PC-3 (cell line): ENCODE data around the gene GPR12. TPM values are rescaled to one million over a fixed set of nuclear protein-coding genes. Genes with fewer than 3 reads are reported as not detected.

ENCODE experiments used
- ATAC-seq: fragments of 200-7000 bp; cut with Tn5 transposase; 2 replicates; pipeline ENCODE4 v1.9.1; 2020; ENCODE audit warnings: mild to moderate bottlenecking, moderate library complexity
- BruUV-seq: library from RNA; stranded (reverse); fragments of 400-500 nt; replicated peaks from 2 replicates; lab custom pipeline; 2021; lab: Mats Ljungman, UMichigan
- CTCF ChIA-PET: fragments of 300-600 bp; sonication (Branson Sonifier 250); formaldehyde crosslinking; loops from one replicate; lab custom pipeline; 2022; ENCODE audit warnings: antibody characterized with exemption; lab: Charles Lee
- POLR2A ChIA-PET: fragments of 300-600 bp; sonication (Branson Sonifier 250); formaldehyde crosslinking; loops from one replicate; lab custom pipeline; 2022; ENCODE audit warnings: antibody characterized with exemption; ENCODE audit not compliant: unreplicated experiment; lab: Charles Lee
- DNase-seq: peaks from one replicate; pipeline ENCODE4 v3.0.0-alpha.2; 2015
- H2AFZ ChIP-seq: fragments of 300-600 bp; sonication (generic); 2 replicates; pipeline ENCODE4 v1.6.0; 2016; ENCODE audit warnings: antibody characterized with exemption, low read length
- H3F3A ChIP-seq: fragments of 300-600 bp; sonication (generic); one replicate; pipeline ENCODE4 v1.6.0; 2017; ENCODE audit warnings: antibody characterized with exemption, low read length, control low read depth, mild to moderate bottlenecking; ENCODE audit not compliant: unreplicated experiment
- H3K27ac ChIP-seq: fragments of 300-600 bp; sonication (generic); 2 replicates; pipeline ENCODE4 v1.5.1; 2016; ENCODE audit warnings: mild to moderate bottlenecking, low read length
- H3K27me3 ChIP-seq: fragments of 300-600 bp; sonication (generic); 2 replicates; pipeline ENCODE4 v1.6.1; 2016; ENCODE audit warnings: low read length, mixed read lengths
- H3K36me3 ChIP-seq: fragments of 300-600 bp; sonication (generic); 2 replicates; pipeline ENCODE4 v1.6.1; 2016; ENCODE audit warnings: low read depth, mixed run types, low read length, mixed read lengths
- H3K4me1 ChIP-seq: fragments of 300-600 bp; sonication (generic); 2 replicates; pipeline ENCODE4 v1.5.1; 2016; ENCODE audit warnings: low read length; ENCODE audit not compliant: insufficient read depth
- H3K4me2 ChIP-seq: fragments of 300-600 bp; sonication (generic); 2 replicates; pipeline ENCODE4 v1.6.0; 2016; ENCODE audit warnings: low read length
- H3K4me3 ChIP-seq: fragments of 300-600 bp; sonication (generic); 2 replicates; pipeline ENCODE4 v1.5.1; 2016; ENCODE audit warnings: mild to moderate bottlenecking, low read length, mixed read lengths
- H3K79me2 ChIP-seq: fragments of 300-600 bp; sonication (generic); 2 replicates; pipeline ENCODE4 v1.6.1; 2017; ENCODE audit warnings: low read length, mixed read lengths
- H3K9ac ChIP-seq: fragments of 300-600 bp; sonication (generic); 2 replicates; pipeline ENCODE4 v1.6.0; 2016; ENCODE audit warnings: mild to moderate bottlenecking, low read length
- H3K9me2 ChIP-seq: fragments of 300-600 bp; sonication (generic); replicated peaks from 2 replicates; pipeline ENCODE4 v1.6.1; 2016; ENCODE audit warnings: mixed run types, low read length, mixed read lengths
- H3K9me3 ChIP-seq: fragments of 300-600 bp; sonication (generic); 2 replicates; pipeline ENCODE4 v1.6.1; 2016; ENCODE audit warnings: low read length, mixed read lengths
- H4K20me1 ChIP-seq: fragments of 300-600 bp; sonication (generic); 2 replicates; pipeline ENCODE4 v1.6.1; 2016; ENCODE audit warnings: low read length, mixed read lengths
- CTCF ChIP-seq: fragments of 300-600 bp; sonication (generic); conservative IDR thresholded peaks from 2 replicates; pipeline ENCODE4 v1.5.1; 2017; ENCODE audit warnings: antibody characterized with exemption, low read depth, mild to moderate bottlenecking, low read length
- EZH2 ChIP-seq: fragments of 300-600 bp; sonication (generic); IDR thresholded peaks from one replicate; pipeline ENCODE4 v1.6.1; 2017; ENCODE audit warnings: antibody characterized with exemption, mild to moderate bottlenecking, low read length; ENCODE audit not compliant: unreplicated experiment
- EZH2phosphoT487 ChIP-seq: fragments of 300-600 bp; sonication (generic); IDR thresholded peaks from 2 replicates; pipeline ENCODE4 v1.6.1; 2018; ENCODE audit warnings: mild to moderate bottlenecking, antibody characterized with exemption, low read length, borderline replicate concordance
- intact Hi-C: fragments of 100-400 bp; cut with micrococcal nuclease; formaldehyde crosslinking; loops from 2 replicates; pipeline ENCODE4 v1.9.0; 2023
- total RNA-seq: library from RNA; depleted of rRNA; stranded (reverse); fragments of >200 nt; gene quantifications from 2 replicates; pipeline ENCODE4 v1.2.3, GENCODE V29; 2014

GPR12 gene
- total RNA-seq, 1 experiment from 2014 or later = not detected

GRCh38 chr13:26709461-26709860 is 51.1 kb downstream of the GPR12 start:
- intact Hi-C loops = loop anchor here (5.0 kb wide), 1 partner anchor 163 kb away; no protein-coding TSS in a partner anchor
- Histone ChIP-seq H3K4me1 (no peaks in the 10 kb centered on the region), H4K20me1 (no peaks in the 10 kb centered on the region), H3K9me2 (no peaks in the 10 kb centered on the region), H3K4me3 (no peak overlapping the region), H3F3A (no peaks in the 10 kb centered on the region), H3K79me2 (no peaks in the 10 kb centered on the region), H3K27me3 (peaks cover 15% of the 10 kb centered on the region; the same call in 1 of the 2 replicates), H2AFZ (no peak overlapping the region), H3K9ac (no peak overlapping the region), H3K36me3 (no peaks in the 10 kb centered on the region), H3K4me2 (no peak overlapping the region), H3K9me3 (no peaks in the 10 kb centered on the region), H3K27ac (no peak overlapping the region)
- no peak for TF ChIP-seq EZH2
- no peak for TF ChIP-seq EZH2phosphoT487
- TF ChIP-seq CTCF = no peak
- POLR2A ChIA-PET = no interaction called here
- ATAC-seq (no peak), DNase-seq (no peak)
- no TSS peak for BruUV-seq
- CTCF ChIA-PET = no interaction called here

- H3K36me3 ChIP-seq = no peaks in the 10 kb centered on the region
- H3K9me3 ChIP-seq = no peaks in the 10 kb centered on the region
- ATAC-seq = no peak
- no peak overlapping the region for H3K4me2 ChIP-seq
- no peaks in the 10 kb centered on the region for H3F3A ChIP-seq
- no peak for TF ChIP-seq EZH2
- 0 out of 2 replicates have a peak, but pooled peaks have one; percentile 11 for TF ChIP-seq CTCF
- no peak for TF ChIP-seq EZH2phosphoT487
- intact Hi-C loops = loop anchor here (5.0 kb wide), 1 partner anchor 164 kb away; no protein-coding TSS in a partner anchor
- H2AFZ ChIP-seq = no peak overlapping the region
- POLR2A ChIA-PET = no interaction called here
- no peak overlapping the region for H3K9ac ChIP-seq
- H4K20me1 ChIP-seq = no peaks in the 10 kb centered on the region
- no peaks in the 10 kb centered on the region for H3K4me1 ChIP-seq
- CTCF ChIA-PET = interaction anchor here (0.6 to 0.7 kb wide), 2 partner anchors 203 to 222 kb away, joined by 5 to 7 read pairs; no protein-coding TSS in a partner anchor
- H3K9me2 ChIP-seq = no peaks in the 10 kb centered on the region
- H3K27ac ChIP-seq = no peak overlapping the region
- H3K27me3 ChIP-seq = peaks cover 27% of the 10 kb centered on the region
- H3K4me3 ChIP-seq = no peak overlapping the region
- H3K79me2 ChIP-seq = no peaks in the 10 kb centered on the region
- DNase-seq = no peak
- BruUV-seq = no TSS peak
Observed at GRCh38 chr13:26708007-26708297, 52.6 kb downstream of the GPR12 start.

GRCh38 chr13:26707122-26708006 is 53.2 kb downstream of the GPR12 start:
- CTCF ChIA-PET = interaction anchor here (0.6 to 0.7 kb wide), 2 partner anchors 204 to 222 kb away, joined by 5 to 7 read pairs; no protein-coding TSS in a partner anchor
- no peaks in the 10 kb centered on the region for H4K20me1 ChIP-seq
- H3K4me1 ChIP-seq = no peaks in the 10 kb centered on the region
- H3K9me3 ChIP-seq = no peaks in the 10 kb centered on the region
- no peak overlapping the region for H3K9ac ChIP-seq
- H3K27me3 ChIP-seq = peaks cover 33% of the 10 kb centered on the region
- H3F3A ChIP-seq = no peaks in the 10 kb centered on the region
- POLR2A ChIA-PET = no interaction called here
- ATAC-seq (peak; percentile 85), DNase-seq (peak; percentile 63)
- H3K36me3 ChIP-seq = no peaks in the 10 kb centered on the region
- no peak overlapping the region for H3K4me3 ChIP-seq
- H3K79me2 ChIP-seq = no peaks in the 10 kb centered on the region
- BruUV-seq = no TSS peak
- no peak overlapping the region for H3K27ac ChIP-seq
- H3K4me2 ChIP-seq = no peak overlapping the region
- no peak for TF ChIP-seq EZH2phosphoT487
- TF ChIP-seq CTCF = peak; percentile 67
- intact Hi-C loops = loop anchor here (1.0 to 5.0 kb wide), 2 partner anchors 165 to 223 kb away; no protein-coding TSS in a partner anchor
- no peak overlapping the region for H2AFZ ChIP-seq
- H3K9me2 ChIP-seq = no peaks in the 10 kb centered on the region
